NAMALWA (cell line): ENCODE measurements around the gene KTI12.
"Not testable (repeated sequence)": the region's sequence is repeated elsewhere in the genome, so short reads cannot be mapped to it uniquely, and the experiment has no call there.

ENCODE experiments used
- DNase-seq: peaks from one replicate; pipeline ENCODE4 v3.0.0-alpha.2; 2015; ENCODE audit warnings: low spot score

Gene KTI12

DNA sequence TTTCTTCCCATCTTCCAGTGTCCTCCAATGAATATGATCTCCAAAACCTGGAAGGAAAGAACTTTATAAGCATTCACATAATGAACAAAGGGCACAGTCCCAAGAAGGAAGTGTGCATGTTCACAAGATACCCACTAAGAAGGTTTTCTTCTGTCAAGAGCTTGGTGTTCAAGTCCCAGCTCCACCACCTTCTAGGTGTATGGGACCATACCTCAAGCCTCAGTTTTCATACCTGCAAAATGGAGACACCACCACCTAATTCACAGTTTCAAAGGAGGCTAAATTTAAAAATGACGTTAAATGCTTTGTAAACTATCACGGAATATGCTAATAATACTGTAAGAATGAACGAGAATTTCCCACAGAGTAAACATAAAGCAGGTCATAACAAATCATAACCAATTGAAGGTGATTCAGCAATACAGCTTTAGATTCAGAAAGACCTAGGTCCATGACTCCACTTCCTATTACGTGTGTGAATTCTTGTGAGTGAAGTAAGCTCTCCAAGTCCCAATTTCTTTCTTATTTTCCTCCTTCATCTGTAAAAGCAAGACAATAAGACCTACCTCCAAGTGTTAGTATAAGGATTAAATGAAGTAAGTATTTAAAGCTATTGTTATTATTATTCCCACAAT, 8.1 kb upstream of the KTI12 start:
- no peak for DNase-seq

- no peak for DNase-seq
These were observed 4.3 kb upstream of the KTI12 start for GRCh38 chr1:52037909-52038308.

DNA sequence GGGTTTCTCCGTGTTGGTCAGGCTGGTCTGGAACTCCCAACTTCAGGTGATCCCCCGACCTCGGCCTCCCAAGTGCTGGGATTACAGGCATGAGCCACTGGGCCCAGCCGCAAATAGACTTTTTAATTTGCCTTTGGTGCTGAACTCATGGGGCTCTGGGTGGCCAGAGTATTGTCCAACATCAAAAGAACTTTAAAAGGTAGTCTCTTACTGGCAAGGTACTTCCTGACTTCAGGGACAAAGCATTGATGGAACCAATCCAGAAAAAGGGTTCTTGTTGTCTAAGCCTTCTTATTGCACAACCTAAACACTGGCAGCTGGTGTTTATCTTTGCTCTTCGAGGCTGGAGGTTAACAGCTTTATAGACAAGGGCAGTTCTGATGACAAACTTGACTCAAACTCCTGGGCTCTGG, 3.8 kb upstream of the KTI12 start:
- no peak for DNase-seq

DNA sequence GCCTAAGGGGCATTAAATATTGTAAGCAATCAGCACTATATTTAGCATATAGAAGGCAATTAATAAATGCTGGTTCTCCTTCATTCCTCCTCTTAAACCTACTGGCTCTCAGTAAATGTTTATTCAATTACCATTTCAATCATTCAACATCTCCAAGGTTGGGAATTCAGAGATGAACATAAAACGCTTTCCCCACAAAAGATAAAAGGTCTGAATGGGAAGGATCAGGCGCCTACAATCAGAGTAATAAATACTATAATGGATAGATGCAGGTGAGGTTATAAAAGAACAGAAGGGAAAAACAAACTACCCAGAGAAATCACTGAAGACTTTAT, 407 bp upstream of the KTI12 start:
- DNase-seq: no peak

DNA sequence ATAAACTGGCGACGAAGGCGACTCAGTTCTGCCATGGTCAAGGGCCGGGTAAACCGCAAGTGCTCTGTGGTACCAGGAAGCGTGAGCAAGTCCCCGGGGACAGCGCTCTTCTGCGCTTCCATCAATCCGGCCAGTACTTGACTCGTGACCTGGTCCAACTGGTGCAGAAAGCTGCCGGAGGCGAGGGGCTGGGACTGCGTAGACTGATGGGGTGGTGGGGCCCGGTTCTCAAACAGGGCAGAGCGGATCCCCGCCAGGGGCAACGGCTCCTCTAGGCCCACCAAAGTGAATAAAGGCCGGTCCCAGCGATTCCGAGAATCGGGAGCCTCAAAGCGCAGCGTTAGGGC, 852 bp downstream of the KTI12 start:
- peak; percentile 46 for DNase-seq

DNA sequence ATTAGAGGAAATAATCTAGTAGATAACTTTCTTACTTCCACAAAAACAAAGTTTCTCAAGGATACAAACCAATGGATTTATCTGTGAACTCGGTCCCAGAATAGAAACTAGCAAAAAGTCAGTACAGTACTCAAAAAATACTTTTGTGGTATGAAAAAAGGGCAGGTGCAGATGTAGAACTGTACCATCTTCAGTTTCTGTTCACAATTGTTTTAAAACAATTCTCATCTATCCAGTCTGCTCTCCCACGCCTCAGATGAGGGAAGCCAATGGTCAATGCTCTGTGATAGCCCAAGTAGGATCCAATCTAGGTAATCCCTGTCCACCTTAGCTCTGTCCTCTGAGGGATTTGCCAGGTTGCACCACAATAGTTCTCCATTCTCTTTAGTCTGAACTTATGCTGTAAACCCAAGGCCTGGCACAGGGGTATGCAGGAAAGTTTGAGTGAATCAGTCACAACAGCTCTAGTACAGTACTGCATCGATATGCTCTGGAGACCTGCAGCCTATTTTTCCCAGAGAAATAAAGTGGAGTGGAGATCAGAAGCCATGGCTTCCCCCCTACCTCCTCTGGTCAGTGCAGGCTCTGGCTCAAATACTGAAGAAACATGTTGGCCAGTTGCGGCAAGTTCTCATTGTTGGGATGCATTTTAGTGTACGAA, 1.4 kb downstream of the KTI12 start:
- DNase-seq: no peak

DNA sequence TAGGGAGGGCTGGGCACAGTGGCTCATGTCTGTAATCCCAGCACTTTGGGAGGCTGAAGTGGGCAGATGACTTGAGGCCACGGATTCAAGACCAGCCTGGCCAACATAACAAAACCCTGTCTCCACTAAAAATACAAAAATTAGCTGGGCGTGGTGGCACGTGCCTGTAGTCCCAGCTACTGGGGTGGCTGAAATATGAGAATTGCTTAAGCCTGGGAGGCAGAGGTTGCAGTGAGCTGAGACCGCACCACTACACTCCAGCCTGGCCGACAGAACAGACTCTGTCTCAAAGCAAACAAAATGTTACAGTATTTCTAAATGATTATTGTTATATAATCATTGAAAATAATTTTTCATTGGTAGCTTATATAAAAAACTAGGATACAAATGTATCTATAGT, 4.8 kb downstream of the KTI12 start:
- DNase-seq: not testable (repeated sequence)

DNA sequence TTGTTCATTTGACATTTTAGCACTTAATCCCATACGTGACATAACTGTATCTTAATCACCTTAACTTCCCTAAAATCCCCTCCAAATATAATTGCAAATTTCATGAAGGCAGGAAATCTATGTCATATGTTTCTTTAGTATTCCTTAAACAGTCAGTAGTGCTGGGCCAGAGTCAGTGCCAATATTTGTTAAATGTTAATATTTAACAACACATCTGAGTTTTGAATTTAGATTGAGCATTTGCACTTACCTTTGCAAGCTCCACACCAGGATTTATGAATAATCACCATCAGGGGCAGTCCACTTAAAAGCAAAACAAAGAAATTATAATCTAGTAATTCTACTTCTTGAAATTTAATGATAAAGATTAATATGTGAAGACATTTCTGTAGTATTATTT, 5.3 kb downstream of the KTI12 start:
- DNase-seq: no peak

GRCh38 chr1:52026278-52026677, 7.3 kb downstream of the KTI12 start:
- no peak for DNase-seq

DNA sequence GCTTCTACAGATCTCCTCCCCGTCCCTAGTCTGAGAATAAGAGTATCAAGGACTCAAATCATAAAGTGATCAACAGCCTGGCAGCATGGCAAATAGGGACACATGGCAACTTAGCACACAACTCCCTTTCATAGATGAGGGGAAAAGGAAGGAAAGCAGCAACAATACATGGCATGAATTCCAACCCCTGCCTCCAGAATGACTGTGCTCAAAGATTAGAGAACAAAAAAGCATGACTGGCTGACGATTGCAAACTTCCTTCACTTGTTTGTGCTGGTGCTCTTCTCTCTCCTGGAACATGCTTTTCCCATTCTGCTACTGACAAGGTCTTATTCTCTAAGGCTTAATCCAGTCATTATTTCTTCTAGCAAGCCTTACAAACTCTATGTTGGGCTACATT, 11.5 kb downstream of the KTI12 start:
- DNase-seq: no peak

DNA sequence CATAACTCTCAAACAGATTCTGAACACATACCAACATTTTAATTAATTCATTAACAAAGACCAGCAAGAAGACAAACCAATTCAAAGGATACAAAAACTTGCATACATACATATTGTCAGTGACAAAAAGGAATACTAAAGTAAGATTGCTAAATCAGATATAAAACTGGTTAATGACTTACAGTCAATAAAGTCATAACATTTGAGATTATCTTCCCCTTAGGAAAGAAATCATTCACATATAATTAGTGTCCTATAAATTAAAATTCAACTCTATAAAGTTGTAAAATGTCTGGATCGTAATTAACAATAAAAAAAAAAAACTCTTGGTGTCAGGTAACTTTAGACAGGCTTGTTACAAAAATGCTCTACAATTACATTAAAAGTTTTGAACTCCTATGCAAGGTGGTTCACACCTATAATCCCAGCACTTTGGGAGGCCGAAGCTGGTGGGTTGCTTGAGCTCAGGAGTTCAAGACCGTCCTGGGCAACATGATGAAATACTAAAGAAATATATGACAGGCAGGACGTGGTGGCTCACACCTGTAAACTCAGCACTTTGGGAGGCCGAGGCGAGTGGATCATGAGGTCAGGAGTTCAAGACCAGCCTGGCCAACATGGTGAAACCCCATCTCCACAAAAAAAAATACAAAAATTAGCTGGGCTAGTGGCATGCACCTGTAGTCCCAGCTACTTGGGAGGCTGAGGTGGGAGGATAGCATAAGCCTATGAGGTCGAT, 25.4 kb downstream of the KTI12 start:
- no peak for DNase-seq

GRCh38 chr1:52007215-52008002, 26.2 kb downstream of the KTI12 start:
- DNase-seq: no peak

DNA sequence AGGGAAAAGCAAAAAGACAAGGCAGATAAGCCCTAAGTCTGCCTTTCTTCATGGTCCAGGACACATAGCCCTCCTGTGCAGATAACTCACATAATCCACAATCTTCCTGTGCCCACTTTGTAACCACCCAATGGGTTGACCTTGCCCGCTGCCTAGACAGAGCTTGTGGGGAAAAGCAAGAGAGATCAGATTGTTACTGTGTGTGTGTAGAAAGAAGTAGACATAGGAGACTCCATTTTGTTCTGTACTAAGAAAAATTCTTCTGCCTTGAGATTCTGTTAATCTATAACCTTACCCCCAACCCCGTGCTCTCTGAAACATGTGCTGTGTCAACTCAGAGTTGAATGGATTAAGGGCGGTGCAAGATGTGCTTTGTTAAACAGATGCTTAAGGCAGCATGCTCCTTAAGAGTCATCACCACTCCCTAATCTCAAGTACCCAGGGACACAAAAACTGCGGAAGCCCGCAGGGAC, 27.5 kb downstream of the KTI12 start:
- DNase-seq: not testable (repeated sequence)

DNA sequence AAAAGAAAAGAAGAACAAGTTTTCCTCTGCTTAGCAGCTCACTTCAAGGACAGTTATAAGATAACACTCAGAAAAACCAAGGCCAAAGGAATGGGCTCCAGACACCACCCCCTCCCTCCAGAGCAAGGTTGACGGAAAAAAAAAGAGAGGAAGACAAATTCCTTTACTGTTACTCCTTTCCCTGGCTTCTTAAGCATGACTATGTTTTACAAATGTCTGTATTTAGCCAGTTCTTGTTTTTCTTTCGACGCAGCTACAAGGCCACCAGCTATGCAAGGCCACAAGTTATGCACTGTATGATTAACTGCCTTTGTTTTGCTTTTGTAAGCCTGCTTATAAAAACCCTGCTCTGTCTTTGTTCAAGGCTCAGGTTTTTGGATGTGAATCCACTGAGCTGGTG, 28.1 kb downstream of the KTI12 start:
- not testable (repeated sequence) for DNase-seq

DNA sequence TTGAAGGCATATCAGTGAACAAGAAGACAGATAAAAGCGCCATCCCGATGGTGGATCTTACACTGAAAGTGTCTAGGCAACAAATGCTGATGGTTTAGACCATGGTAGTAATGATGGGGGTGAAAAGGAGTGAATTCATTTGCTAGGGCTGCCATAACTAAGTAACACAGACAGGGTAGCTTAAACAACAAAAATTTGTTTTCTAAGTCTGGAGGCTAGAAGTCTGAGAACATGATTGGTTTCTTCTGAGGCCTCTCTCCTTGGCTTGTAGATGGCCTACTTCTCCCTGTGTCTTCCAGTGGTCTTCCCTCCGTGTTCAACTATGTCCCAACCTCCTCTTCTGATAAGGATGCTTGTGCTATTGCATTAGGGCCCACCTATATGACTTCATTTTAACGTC, 29.7 kb downstream of the KTI12 start:
- no peak for DNase-seq

DNA sequence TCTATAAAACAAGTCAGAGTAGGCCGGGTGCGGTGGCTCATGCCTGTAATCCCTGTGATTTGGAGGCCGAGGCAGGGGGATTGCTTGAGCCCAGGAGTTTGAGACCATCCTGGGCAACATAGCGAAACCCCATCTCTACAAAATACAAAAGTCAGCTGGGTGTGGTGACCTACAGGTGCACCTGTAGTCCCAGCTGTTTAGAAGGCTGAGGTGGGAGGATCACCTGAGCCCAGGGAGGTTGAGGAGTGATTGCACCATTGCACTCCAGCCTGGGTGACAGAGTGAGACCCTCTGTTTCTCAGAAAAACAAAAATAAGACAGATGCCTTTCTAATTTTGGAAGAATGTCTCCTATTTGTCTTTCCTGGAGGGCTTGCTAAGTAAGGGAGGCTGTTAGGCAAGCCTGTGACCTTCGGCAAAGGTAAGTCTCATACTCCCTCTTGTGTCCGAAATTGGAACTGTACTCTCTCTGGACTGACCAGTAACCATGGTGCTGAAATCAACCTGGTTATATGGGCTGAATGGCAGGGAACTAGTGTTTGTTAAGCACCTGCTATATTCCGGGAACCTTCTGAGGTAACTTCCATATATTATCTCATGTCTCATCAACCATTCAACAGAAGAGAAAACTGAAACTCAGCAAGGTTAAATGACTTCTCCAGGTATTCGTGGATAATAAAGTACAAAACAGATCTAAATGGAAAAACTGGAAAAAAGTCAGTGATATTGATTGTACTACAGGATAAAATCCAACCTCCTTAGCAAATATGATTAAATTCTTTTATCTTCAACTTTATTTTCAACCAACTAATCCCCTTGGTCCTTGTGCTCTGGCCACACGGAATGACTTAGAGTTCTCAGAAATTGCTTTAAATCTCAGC, 31.3 kb downstream of the KTI12 start:
- peak; percentile 90 for DNase-seq

- DNase-seq: no peak
These were observed 34.9 kb downstream of the KTI12 start for GRCh38 chr1:51998701-51999100.

DNA sequence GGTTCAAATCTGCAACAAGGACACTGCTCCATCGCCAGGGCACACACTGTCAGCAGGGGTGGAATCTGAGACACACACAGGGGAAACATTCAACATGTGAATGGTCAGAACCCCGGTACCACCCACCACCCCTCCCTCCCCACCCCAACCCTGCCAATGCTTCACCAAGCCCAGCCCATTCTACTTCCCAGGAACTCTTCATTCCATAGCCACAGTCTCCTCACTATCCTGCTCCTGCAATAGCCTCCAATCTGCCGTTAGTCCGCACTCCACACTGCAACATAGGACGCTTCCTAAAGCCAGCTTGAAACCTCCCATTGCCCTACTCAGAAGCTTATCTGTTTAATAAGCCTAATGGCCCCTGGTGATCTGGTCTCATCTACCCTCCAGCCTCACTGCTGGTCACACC, 35.6 kb downstream of the KTI12 start:
- no peak for DNase-seq

- peak; percentile 59 for DNase-seq
These were observed 43.1 kb downstream of the KTI12 start, which contains the start of gene RAB3B for GRCh38 chr1:51990478-51990965. Gene RAB3B, minus strand, starts transcription at chr1:51990700. Its CDS starts 13,583 bp downstream, at chr1:51977117.

DNA sequence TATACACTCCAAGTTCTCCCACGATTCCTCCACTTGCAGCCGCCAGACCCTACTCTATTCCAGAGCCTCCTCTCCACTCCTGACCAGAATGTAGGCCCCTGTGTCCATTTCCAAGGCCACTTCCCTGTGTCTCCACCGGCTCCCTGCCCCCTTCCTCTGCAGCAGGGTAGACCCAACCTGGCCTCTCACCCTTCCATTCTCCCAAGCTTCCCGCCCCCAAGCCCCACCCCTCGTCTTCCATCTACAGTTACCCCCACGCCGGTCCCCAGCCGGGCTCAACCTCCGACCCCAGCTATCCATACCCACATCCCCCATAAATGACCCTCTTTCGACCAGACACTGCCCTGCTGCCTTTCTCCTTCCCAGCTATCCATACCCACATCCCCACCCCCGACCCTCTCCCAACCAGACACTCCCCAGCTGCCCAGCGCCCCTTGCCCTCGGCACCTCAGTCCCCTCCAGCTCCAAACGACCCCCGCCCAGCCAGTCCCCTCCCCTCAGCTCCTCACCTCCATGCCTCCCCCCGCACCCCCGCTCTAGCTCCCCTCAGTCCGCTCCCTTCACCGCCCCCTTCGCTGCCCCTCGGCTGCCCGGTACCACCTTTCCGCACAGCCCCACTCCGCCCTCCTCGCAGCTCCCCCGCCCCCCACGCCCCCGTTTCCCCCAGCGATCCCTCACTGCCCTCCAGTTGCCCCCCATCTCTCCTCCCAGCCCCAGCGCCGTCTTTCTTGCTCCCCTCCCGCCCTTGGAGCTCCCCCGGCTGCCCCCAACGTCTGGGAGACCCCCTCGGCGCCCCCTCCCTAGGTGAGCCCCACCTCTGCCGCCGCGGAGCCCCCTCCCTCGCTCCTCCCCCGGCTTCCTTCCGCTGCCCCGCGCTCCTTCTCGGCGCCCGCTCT, 43.8 kb downstream of the KTI12 start:
- no peak for DNase-seq
